Trophoblast cell (in vitro differentiated cells and primary cell): ENCODE measurements around the gene FAM186B.

ENCODE experiments used
- DNase-seq, 2 donors: peaks; one replicate each; pipeline ENCODE4 v3.0.0-alpha.2; 2016
- H2AFZ ChIP-seq: 2 replicates; pipeline ENCODE4 v1.6.1; 2013; ENCODE audit warnings: low read length, moderate library complexity, mild to moderate bottlenecking; ENCODE audit not compliant: insufficient read depth, poor library complexity
- H2AK5ac ChIP-seq: 2 replicates; pipeline ENCODE4 v1.6.1; 2013; ENCODE audit warnings: mild to moderate bottlenecking, low read length
- H2BK120ac ChIP-seq: 2 replicates; pipeline ENCODE4 v1.6.1; 2013; ENCODE audit warnings: low read length, mild to moderate bottlenecking, moderate library complexity; ENCODE audit not compliant: insufficient read depth, poor library complexity
- H2BK12ac ChIP-seq: 2 replicates; pipeline ENCODE4 v1.6.1; 2013; ENCODE audit warnings: mild to moderate bottlenecking, low read length, moderate library complexity
- H2BK5ac ChIP-seq: 2 replicates; pipeline ENCODE4 v1.6.1; 2013; ENCODE audit warnings: low read length, low read depth, moderate library complexity, mild to moderate bottlenecking; ENCODE audit not compliant: poor library complexity
- H3K14ac ChIP-seq: 2 replicates; pipeline ENCODE4 v1.6.1; 2013; ENCODE audit warnings: mild to moderate bottlenecking, low read length
- H3K18ac ChIP-seq: 2 replicates; pipeline ENCODE4 v1.6.1; 2013; ENCODE audit warnings: mild to moderate bottlenecking, low read length
- H3K23ac ChIP-seq: 2 replicates; pipeline ENCODE4 v1.6.1; 2013; ENCODE audit warnings: low read length
- H3K27ac ChIP-seq: 2 replicates; pipeline ENCODE4 v1.5.1; 2013; ENCODE audit warnings: low read depth, mild to moderate bottlenecking, inconsistent platforms, low read length, moderate library complexity
- H3K27me3 ChIP-seq: 2 replicates; pipeline ENCODE4 v1.6.1; 2013; ENCODE audit warnings: inconsistent platforms, mild to moderate bottlenecking, low read length, moderate library complexity; ENCODE audit not compliant: insufficient read depth
- H3K36me3 ChIP-seq, 2 experiments: 1 replicate in 1 of 2; 2 replicates in 1 of 2; pipeline ENCODE4 v1.6.1; 2013; ENCODE audit warnings: low read length in 2 of 2, mild to moderate bottlenecking in 2 of 2, moderate library complexity in 1 of 2; ENCODE audit not compliant: insufficient read depth in 2 of 2, control insufficient read depth in 1 of 2
- H3K4ac ChIP-seq: 2 replicates; pipeline ENCODE4 v1.6.1; 2013; ENCODE audit warnings: low read depth, mild to moderate bottlenecking, low read length, moderate library complexity
- H3K4me1 ChIP-seq, 2 experiments: 1 replicate in 1 of 2; 2 replicates in 1 of 2; pipeline ENCODE4 v1.6.1; 2013; ENCODE audit warnings: low read length in 2 of 2, mild to moderate bottlenecking in 2 of 2, moderate library complexity in 1 of 2; ENCODE audit not compliant: insufficient read depth in 2 of 2, control insufficient read depth in 1 of 2
- H3K4me2 ChIP-seq: 2 replicates; pipeline ENCODE4 v1.6.1; 2013; ENCODE audit warnings: inconsistent platforms, mild to moderate bottlenecking, low read length, moderate library complexity
- H3K4me3 ChIP-seq: 2 replicates; pipeline ENCODE4 v1.5.1; 2013; ENCODE audit warnings: mild to moderate bottlenecking, low read depth, low read length, inconsistent platforms
- H3K79me1 ChIP-seq: one replicate; pipeline ENCODE4 v1.6.1; 2013; ENCODE audit warnings: low read length
- H3K79me2 ChIP-seq: 2 replicates; pipeline ENCODE4 v1.6.1; 2013; ENCODE audit warnings: low read length, mild to moderate bottlenecking; ENCODE audit not compliant: control insufficient read depth, insufficient read depth, poor library complexity
- H3K9ac ChIP-seq: 2 replicates; pipeline ENCODE4 v1.6.1; 2013; ENCODE audit warnings: mild to moderate bottlenecking, low read length
- H3K9me3 ChIP-seq: 2 replicates; pipeline ENCODE4 v1.6.1; 2013; ENCODE audit warnings: low read depth, mild to moderate bottlenecking, control low read depth, inconsistent platforms, low read length; ENCODE audit not compliant: insufficient read depth
- H4K12ac ChIP-seq: 2 replicates; pipeline ENCODE4 v1.6.1; 2013; ENCODE audit warnings: low read depth, mild to moderate bottlenecking, low read length, moderate library complexity
- H4K8ac ChIP-seq: 2 replicates; pipeline ENCODE4 v1.6.1; 2013; ENCODE audit warnings: low read depth, mild to moderate bottlenecking, low read length, moderate library complexity
- H4K91ac ChIP-seq: one replicate; pipeline ENCODE4 v1.6.1; 2013; ENCODE audit warnings: low read depth, mild to moderate bottlenecking, low read length, moderate library complexity
- WGBS: extraction: QIAGEN DNeasy Blood & Tissue Kit; methylation state at CpG from one replicate; pipeline ENCODE4 v1.1.7; 2013; ENCODE audit warnings: missing lambda C conversion rate; ENCODE audit not compliant: insufficient read length, insufficient coverage; ENCODE audit errors: extremely low coverage; 5-methylcytosine and 5-hydroxymethylcytosine counted together

FAM186B gene

DNA sequence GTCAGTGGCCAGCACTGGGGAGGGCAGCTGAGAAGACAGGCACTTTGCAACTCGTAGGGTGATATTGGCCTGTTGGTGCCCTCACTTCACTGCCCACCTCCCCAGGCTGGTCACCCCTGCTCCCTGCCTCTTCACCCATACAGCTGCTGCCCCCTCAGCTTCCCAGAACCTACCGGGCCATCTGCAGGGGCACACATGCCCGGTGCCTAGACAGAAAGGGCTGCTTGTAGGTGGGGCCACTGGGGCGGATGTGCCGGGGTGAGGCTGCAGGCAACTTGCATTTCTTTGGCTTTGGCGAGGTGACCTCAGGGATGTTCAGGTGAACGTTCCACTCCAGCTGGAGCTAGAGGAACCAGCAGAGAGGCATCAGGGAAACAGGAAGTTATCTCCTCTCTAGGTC lies 17.2 kb downstream of the FAM186B start:
- H4K91ac ChIP-seq: no peak overlapping the region
- H3K4ac ChIP-seq: no peak overlapping the region
- peaks cover 3 to 7% of the 10 kb centered on the region in 2 experiments for H3K36me3 ChIP-seq
- no peak overlapping the region for H3K14ac ChIP-seq
- H3K4me2 ChIP-seq: no peak overlapping the region
- H4K8ac ChIP-seq: no peak overlapping the region
- H3K27me3 ChIP-seq: no peaks in the 10 kb centered on the region
- H3K79me2 ChIP-seq: no peaks in the 10 kb centered on the region
- no CpG with 5 or more reads among the region's 7 CpGs for WGBS
- H3K4me3 ChIP-seq: no peak overlapping the region
- H3K9me3 ChIP-seq: no peaks in the 10 kb centered on the region
- H2AK5ac ChIP-seq: no peak overlapping the region
- H3K18ac ChIP-seq: no peak overlapping the region
- H2AFZ ChIP-seq: no peak overlapping the region
- no peak overlapping the region for H4K12ac ChIP-seq
- no peak for DNase-seq
- no peaks in the 10 kb centered on the region for H3K4me1 ChIP-seq
- no peak overlapping the region for H2BK5ac ChIP-seq
- no peaks in the 10 kb centered on the region for H3K79me1 ChIP-seq
- no peak overlapping the region for H2BK12ac ChIP-seq
- no peak overlapping the region for H3K23ac ChIP-seq
- H3K27ac ChIP-seq: no peak overlapping the region
- no peak overlapping the region for H2BK120ac ChIP-seq
- H3K9ac ChIP-seq: no peak overlapping the region

GRCh38 chr12:49587174-49587908 lies 18.1 kb downstream of the FAM186B start:
- no peak overlapping the region for H2AFZ ChIP-seq
- H3K4me2 ChIP-seq: no peak overlapping the region
- no peaks in the 10 kb centered on the region for H3K9me3 ChIP-seq
- H3K27me3 ChIP-seq: no peaks in the 10 kb centered on the region
- H4K91ac ChIP-seq: no peak overlapping the region
- DNase-seq: no peak
- no peaks in the 10 kb centered on the region for H3K4me1 ChIP-seq
- no peak overlapping the region for H4K12ac ChIP-seq
- H4K8ac ChIP-seq: no peak overlapping the region
- no peaks in the 10 kb centered on the region for H3K79me1 ChIP-seq
- no peaks in the 10 kb centered on the region for H3K79me2 ChIP-seq
- no CpG with 5 or more reads among the region's 11 CpGs for WGBS
- no peak overlapping the region for H2AK5ac ChIP-seq
- H3K36me3 ChIP-seq: peaks cover 3 to 7% of the 10 kb centered on the region in 2 experiments
- H2BK120ac ChIP-seq: no peak overlapping the region
- H3K23ac ChIP-seq: no peak overlapping the region
- H3K14ac ChIP-seq: no peak overlapping the region
- no peak overlapping the region for H2BK5ac ChIP-seq
- no peak overlapping the region for H3K18ac ChIP-seq
- no peak overlapping the region for H3K27ac ChIP-seq
- no peak overlapping the region for H3K9ac ChIP-seq
- H3K4ac ChIP-seq: no peak overlapping the region
- no peak overlapping the region for H3K4me3 ChIP-seq
- H2BK12ac ChIP-seq: no peak overlapping the region

GRCh38 chr12:49585477-49586459 lies 19.7 kb downstream of the FAM186B start:
- WGBS: no CpG with 5 or more reads among the region's 16 CpGs
- no peak overlapping the region for H2BK5ac ChIP-seq
- no peak overlapping the region for H2BK12ac ChIP-seq
- H3K27ac ChIP-seq: no peak overlapping the region
- H3K36me3 ChIP-seq: peaks cover 3 to 7% of the 10 kb centered on the region in 2 experiments
- H3K14ac ChIP-seq: no peak overlapping the region
- H2BK120ac ChIP-seq: no peak overlapping the region
- no peak overlapping the region for H3K9ac ChIP-seq
- H3K27me3 ChIP-seq: no peaks in the 10 kb centered on the region
- no peak overlapping the region for H2AFZ ChIP-seq
- H3K79me1 ChIP-seq: no peaks in the 10 kb centered on the region
- no peak overlapping the region for H3K4me3 ChIP-seq
- no peak overlapping the region for H4K8ac ChIP-seq
- H3K23ac ChIP-seq: no peak overlapping the region
- no peak overlapping the region for H3K18ac ChIP-seq
- no peaks in the 10 kb centered on the region for H3K9me3 ChIP-seq
- H2AK5ac ChIP-seq: no peak overlapping the region
- H3K79me2 ChIP-seq: no peaks in the 10 kb centered on the region
- H3K4me2 ChIP-seq: no peak overlapping the region
- no peak overlapping the region for H4K12ac ChIP-seq
- H3K4me1 ChIP-seq: peaks cover 0 to 2% of the 10 kb centered on the region in 2 experiments
- DNase-seq: no peak
- no peak overlapping the region for H4K91ac ChIP-seq
- no peak overlapping the region for H3K4ac ChIP-seq

DNA sequence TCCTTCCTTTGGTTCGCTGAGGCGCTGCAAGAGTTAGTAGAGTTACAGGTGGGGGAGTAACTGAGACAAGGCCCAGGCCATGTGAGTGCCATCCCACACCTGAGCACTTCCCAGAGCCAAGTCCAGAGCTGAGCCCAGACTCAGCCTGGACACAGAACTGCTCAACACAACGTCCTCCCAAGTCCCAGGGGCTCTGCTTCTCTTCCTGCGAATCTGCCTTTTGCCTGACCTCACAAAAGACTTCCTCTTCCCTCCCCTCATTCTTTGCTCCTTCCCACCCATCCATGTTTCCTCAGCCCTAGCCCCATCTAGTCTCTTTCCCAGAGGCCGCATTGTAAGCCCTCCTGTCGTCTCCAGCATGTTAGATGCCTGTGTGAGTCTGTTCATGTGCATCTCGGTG lies 20.8 kb downstream of the FAM186B start:
- Histone ChIP-seq H3K9me3 (no peaks in the 10 kb centered on the region), H3K4me1 (peaks cover 3 to 7% of the 10 kb centered on the region in 2 experiments), H3K9ac (no peak overlapping the region), H3K36me3 (peaks cover 3 to 7% of the 10 kb centered on the region in 2 experiments), H3K79me1 (no peaks in the 10 kb centered on the region), H2AFZ (no peak overlapping the region), H3K27me3 (no peaks in the 10 kb centered on the region), H3K4me3 (no peak overlapping the region), H3K27ac (no peak overlapping the region), H3K23ac (no peak overlapping the region), H2BK12ac (no peak overlapping the region), H2BK120ac (no peak overlapping the region), H4K12ac (no peak overlapping the region), H3K4me2 (no peak overlapping the region), H2AK5ac (no peak overlapping the region), H4K8ac (no peak overlapping the region), H2BK5ac (no peak overlapping the region), H3K79me2 (no peaks in the 10 kb centered on the region), H3K14ac (no peak overlapping the region), H4K91ac (no peak overlapping the region), H3K18ac (no peak overlapping the region), H3K4ac (no peak overlapping the region)
- WGBS: no CpG with 5 or more reads among the region's 7 CpGs
- DNase-seq: no peak
